Measurements from ENCODE around the gene CD82. TPM values are rescaled to one million over a fixed set of nuclear protein-coding genes. Genes with fewer than 3 reads are reported as not detected.

CD82 gene
- total RNA-seq, 2 experiments from 2014 or later = 243 to 277 TPM

DNA sequence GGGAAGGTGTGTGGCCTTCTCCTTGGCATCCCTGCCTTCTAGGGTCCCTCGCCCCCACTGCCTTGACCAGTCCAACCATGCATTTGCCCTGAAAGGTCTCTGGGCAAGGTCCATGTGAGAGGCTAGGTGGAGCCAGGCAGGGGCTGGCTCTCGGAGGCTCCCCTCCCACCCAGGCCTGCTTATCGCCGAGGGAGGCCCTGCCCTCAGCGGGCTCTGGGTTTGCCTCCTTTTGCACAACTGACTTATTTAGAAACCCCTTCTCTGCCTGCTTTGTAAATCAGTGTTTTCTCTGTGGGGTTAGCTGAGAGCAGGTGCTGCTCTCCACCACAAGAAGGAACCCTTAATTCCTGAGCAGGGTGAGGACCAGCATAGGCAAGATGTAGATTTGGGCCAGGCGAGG lies 47.7 kb downstream of the CD82 start:
- DNase-seq = no peak
- ChIA-PET CTCF (interaction anchor here (0.9 to 16.5 kb wide), 4 partner anchors 9 to 162 kb away, joined by 4 to 576 read pairs (median 9); partner anchors contain the start of gene CD82), POLR2A (interaction anchor here (1.3 to 3.5 kb wide), 3 partner anchors 11 to 44 kb away, joined by 3 to 14 read pairs (median 8); no protein-coding TSS in a partner anchor)
- Mint-ChIP-seq H3K27ac (peak overlapping the region; percentile 60), H3K4me1 (ENCODE audit: low read depth) (peaks cover 67% of the 10 kb centered on the region), H3K4me3 (no peak overlapping the region), H3K27me3 (no peaks in the 10 kb centered on the region), H3K9me3 (no peaks in the 10 kb centered on the region), H3K36me3 (peaks cover 52% of the 10 kb centered on the region)
- intact Hi-C loops (cut with micrococcal nuclease) = loop anchor here (2.0 kb wide), 2 partner anchors 38 to 48 kb away; partner anchors contain the start of gene CD82

DNA sequence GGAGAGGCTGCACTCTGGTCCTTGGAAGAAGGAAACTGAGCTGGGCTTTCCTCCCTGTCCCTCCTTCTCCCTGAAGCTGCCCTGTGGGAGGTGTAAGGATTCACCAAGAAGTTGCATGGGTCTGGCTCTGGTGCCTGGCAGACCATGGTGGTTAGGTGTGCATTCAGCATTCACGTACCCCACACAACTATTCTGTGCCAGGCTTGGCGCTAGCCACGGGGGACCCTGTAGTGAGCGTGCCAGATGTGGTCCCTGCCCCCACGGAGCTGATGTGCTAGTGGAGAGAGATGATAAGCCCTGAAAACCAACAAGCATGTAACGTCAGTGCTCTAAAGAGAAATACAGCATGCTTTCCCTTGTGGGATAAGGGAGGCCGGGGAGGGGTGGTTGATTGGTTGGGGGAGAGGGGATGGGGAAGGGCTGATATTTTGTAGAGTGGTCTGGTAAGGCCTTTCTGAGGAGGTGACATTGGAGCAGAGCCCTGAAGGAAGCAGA lies 48.9 kb downstream of the CD82 start:
- H3K36me3 Mint-ChIP-seq = peaks cover 54% of the 10 kb centered on the region
- ChIA-PET POLR2A (no interaction called here), CTCF (interaction anchor here (0.6 to 16.5 kb wide), 6 partner anchors 11 to 297 kb away, joined by 4 to 576 read pairs (median 4); partner anchors contain the start of gene CD82)
- intact Hi-C loops (cut with micrococcal nuclease) = no loop called here
- peak overlapping the region; percentile 62 for H3K27ac Mint-ChIP-seq
- H3K4me3 Mint-ChIP-seq = no peak overlapping the region
- peaks cover 55% of the 10 kb centered on the region for H3K4me1 Mint-ChIP-seq (ENCODE audit: low read depth)
- no peaks in the 10 kb centered on the region for H3K9me3 Mint-ChIP-seq
- no peaks in the 10 kb centered on the region for H3K27me3 Mint-ChIP-seq
- no peak for DNase-seq

- H3K4me3 Mint-ChIP-seq = no peak overlapping the region
- CTCF ChIA-PET = interaction anchor here (1.1 to 16.5 kb wide), 4 partner anchors 12 to 296 kb away, joined by 5 to 576 read pairs (median 16); partner anchors contain the start of gene CD82
- intact Hi-C loops (cut with micrococcal nuclease) = loop anchor here (5.0 kb wide), 1 partner anchor 277 kb away; no protein-coding TSS in a partner anchor
- peak overlapping the region; percentile 19 for H3K27ac Mint-ChIP-seq
- no peaks in the 10 kb centered on the region for H3K9me3 Mint-ChIP-seq
- DNase-seq = no peak
- H3K27me3 Mint-ChIP-seq = no peaks in the 10 kb centered on the region
- H3K36me3 Mint-ChIP-seq = peaks cover 47% of the 10 kb centered on the region
- peaks cover 46% of the 10 kb centered on the region for H3K4me1 Mint-ChIP-seq (ENCODE audit: low read depth)
- POLR2A ChIA-PET = no interaction called here
These were observed 49.7 kb downstream of the CD82 start for GRCh38 chr11:44615041-44615755.

DNA sequence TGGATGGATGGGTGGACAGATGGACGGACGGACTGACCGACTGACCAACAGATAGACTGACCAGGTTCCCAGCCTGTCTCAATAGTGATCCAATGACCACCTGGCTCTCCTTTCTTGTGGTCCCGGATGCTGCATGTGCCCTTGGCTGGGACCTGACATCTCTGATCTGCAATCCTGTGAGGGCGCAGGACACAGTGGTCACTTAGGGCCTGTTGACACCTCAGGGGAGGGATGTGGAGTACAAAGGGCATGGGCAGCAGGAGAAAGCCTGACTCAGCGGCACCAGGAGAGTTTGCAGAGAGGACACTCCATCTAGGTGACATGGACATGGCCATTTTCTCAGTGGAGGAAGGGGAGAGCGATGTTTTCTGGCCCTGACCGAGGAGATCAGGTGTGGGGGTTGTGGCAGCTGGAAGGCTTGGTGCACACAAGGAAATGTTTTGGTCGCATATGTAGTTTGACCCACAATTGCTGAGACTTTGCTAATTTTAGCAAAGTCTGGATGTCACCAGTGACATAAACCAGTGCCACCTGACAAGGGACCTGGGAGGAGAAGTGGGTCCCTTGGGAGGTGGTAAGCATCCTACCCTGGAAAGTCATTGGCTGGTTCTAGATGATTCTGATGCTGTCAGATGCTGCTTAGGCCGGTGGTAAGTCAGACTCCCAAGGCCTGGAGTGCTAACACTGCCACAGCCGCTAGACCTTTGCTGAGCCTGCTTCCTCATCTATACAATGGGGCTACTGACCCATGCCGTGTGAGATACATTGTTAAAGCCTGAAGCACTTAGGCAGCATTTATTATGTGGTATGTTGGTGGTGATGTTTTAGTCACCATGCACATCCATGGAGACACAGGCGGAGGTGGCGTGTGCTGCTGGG lies 50.7 kb downstream of the CD82 start:
- peaks cover 47% of the 10 kb centered on the region for H3K4me1 Mint-ChIP-seq (ENCODE audit: low read depth)
- H3K27me3 Mint-ChIP-seq = no peaks in the 10 kb centered on the region
- POLR2A ChIA-PET = no interaction called here
- no peak overlapping the region for H3K4me3 Mint-ChIP-seq
- CTCF ChIA-PET = interaction anchor here (0.6 to 16.5 kb wide), 33 partner anchors 9 to 338 kb away, joined by 3 to 576 read pairs (median 5); partner anchors contain the start of gene CD82
- H3K9me3 Mint-ChIP-seq = no peaks in the 10 kb centered on the region
- peak; percentile 6 for DNase-seq
- H3K36me3 Mint-ChIP-seq = peaks cover 52% of the 10 kb centered on the region
- peak overlapping the region; percentile 19 for H3K27ac Mint-ChIP-seq
- intact Hi-C loops (cut with micrococcal nuclease) = loop anchor here (5.0 kb wide), 1 partner anchor 276 kb away; no protein-coding TSS in a partner anchor

GRCh38 chr11:44617671-44618461 lies 52.4 kb downstream of the CD82 start:
- peaks cover 48% of the 10 kb centered on the region for H3K4me1 Mint-ChIP-seq (ENCODE audit: low read depth)
- peaks cover 51% of the 10 kb centered on the region for H3K36me3 Mint-ChIP-seq
- CTCF ChIA-PET = interaction anchor here (0.8 to 16.5 kb wide), 35 partner anchors 9 to 340 kb away, joined by 3 to 576 read pairs (median 5); partner anchors contain the start of gene CD82
- no peak overlapping the region for H3K27ac Mint-ChIP-seq
- H3K27me3 Mint-ChIP-seq = no peaks in the 10 kb centered on the region
- H3K9me3 Mint-ChIP-seq = no peaks in the 10 kb centered on the region
- no peak for DNase-seq
- no peak overlapping the region for H3K4me3 Mint-ChIP-seq
- POLR2A ChIA-PET = no interaction called here
- intact Hi-C loops (cut with micrococcal nuclease) = loop anchor here (1.0 to 5.0 kb wide), 2 partner anchors 61 to 274 kb away; no protein-coding TSS in a partner anchor

GRCh38 chr11:44618561-44619425 lies 53.3 kb downstream of the CD82 start:
- no peak for DNase-seq

GRCh38 chr11:44620328-44620725 lies 54.9 kb downstream of the CD82 start:
- H3K4me3 Mint-ChIP-seq = no peak overlapping the region
- H3K4me1 Mint-ChIP-seq (ENCODE audit: low read depth) = peaks cover 41% of the 10 kb centered on the region
- no peak for DNase-seq
- CTCF ChIA-PET = interaction anchor here (0.6 to 16.5 kb wide), 12 partner anchors 8 to 291 kb away, joined by 3 to 576 read pairs (median 4); partner anchors contain the start of gene CD82
- no peak overlapping the region for H3K27ac Mint-ChIP-seq
- no peaks in the 10 kb centered on the region for H3K9me3 Mint-ChIP-seq
- POLR2A ChIA-PET = no interaction called here
- intact Hi-C loops (cut with micrococcal nuclease) = no loop called here
- H3K36me3 Mint-ChIP-seq = peaks cover 37% of the 10 kb centered on the region
- H3K27me3 Mint-ChIP-seq = no peaks in the 10 kb centered on the region

More at GRCh38 chr11:44618561-44619425, 53.3 kb downstream of the CD82 start:
- peaks cover 47% of the 10 kb centered on the region for H3K4me1 Mint-ChIP-seq (ENCODE audit: low read depth)
- H3K36me3 Mint-ChIP-seq = peaks cover 47% of the 10 kb centered on the region
- ChIA-PET CTCF (interaction anchor here (0.7 to 16.5 kb wide), 9 partner anchors 9 to 834 kb away, joined by 3 to 576 read pairs (median 6); partner anchors contain the start of gene CD82), POLR2A (no interaction called here)
- no peaks in the 10 kb centered on the region for H3K9me3 Mint-ChIP-seq
- H3K4me3 Mint-ChIP-seq = no peak overlapping the region
- no peak overlapping the region for H3K27ac Mint-ChIP-seq
- no peaks in the 10 kb centered on the region for H3K27me3 Mint-ChIP-seq
- intact Hi-C loops (cut with micrococcal nuclease) = loop anchor here (5.0 kb wide), 1 partner anchor 274 kb away; no protein-coding TSS in a partner anchor

DNA sequence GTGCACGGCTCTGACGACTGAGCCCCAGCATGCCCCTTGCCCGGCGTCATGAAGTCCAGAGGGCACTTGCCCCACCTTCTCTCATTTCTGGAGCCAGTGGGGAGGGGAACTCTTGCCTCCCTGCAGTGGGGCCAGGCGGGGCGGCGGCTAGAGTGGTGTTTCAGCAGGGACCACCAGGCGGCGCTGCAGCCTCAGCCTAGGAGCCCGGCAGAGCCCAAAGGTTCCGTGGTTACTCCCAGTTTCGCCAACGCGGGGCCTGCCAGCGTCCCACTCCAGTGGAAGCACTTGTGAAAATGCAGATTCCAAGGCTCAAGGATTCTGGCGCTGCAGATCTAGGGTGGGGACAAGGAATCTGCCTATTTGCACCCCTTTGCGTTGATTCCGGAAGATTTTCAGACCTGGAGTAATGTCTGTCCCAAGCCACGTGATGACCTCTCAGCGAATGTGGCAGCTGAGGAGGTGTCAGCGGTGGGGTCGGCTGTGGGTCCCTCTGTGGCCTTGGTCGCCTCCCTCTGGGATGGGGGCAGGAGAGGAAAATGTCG lies 55.7 kb downstream of the CD82 start:
- DNase-seq = peak; percentile 75
- H3K4me1 Mint-ChIP-seq (ENCODE audit: low read depth) = peaks cover 36% of the 10 kb centered on the region
- no peaks in the 10 kb centered on the region for H3K9me3 Mint-ChIP-seq
- H3K27ac Mint-ChIP-seq = peak overlapping the region; percentile 9
- H3K36me3 Mint-ChIP-seq = peaks cover 29% of the 10 kb centered on the region
- H3K4me3 Mint-ChIP-seq = no peak overlapping the region
- CTCF ChIA-PET = interaction anchor here (0.7 to 16.5 kb wide), 14 partner anchors 9 to 290 kb away, joined by 3 to 576 read pairs (median 4); partner anchors contain the start of gene CD82
- intact Hi-C loops (cut with micrococcal nuclease) = loop anchor here (1.0 kb wide), 1 partner anchor 290 kb away; no protein-coding TSS in a partner anchor
- POLR2A ChIA-PET = no interaction called here
- no peaks in the 10 kb centered on the region for H3K27me3 Mint-ChIP-seq

DNA sequence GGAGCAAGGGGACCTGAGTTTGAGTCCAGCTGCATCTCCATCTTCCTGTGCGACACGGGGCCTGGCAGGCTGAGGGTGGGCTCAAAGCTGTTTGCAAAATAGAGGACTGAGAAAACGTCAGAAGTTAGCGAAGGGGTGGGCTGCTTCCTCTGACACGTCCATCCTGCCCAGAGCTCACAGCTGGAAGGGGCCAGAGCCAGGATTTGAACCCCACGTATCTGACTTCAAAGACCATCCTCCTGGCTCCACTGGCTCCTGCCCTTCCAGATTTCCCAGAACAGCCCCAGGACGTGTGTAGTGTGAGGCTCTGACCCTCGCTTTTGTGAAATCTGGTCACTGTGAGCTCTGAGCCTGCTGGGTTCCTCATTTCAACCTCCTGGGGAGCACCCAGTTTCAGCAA lies 56.3 kb downstream of the CD82 start:
- ChIA-PET CTCF (interaction anchor here (0.8 to 16.5 kb wide), 11 partner anchors 9 to 289 kb away, joined by 3 to 576 read pairs (median 4); partner anchors contain the start of gene CD82), POLR2A (interaction anchor here (0.6 to 1.6 kb wide), 3 partner anchors 53 to 104 kb away, joined by 3 to 5 read pairs (median 3); no protein-coding TSS in a partner anchor)
- peaks cover 36% of the 10 kb centered on the region for H3K4me1 Mint-ChIP-seq (ENCODE audit: low read depth)
- H3K27ac Mint-ChIP-seq = peak overlapping the region; percentile 9
- H3K27me3 Mint-ChIP-seq = no peaks in the 10 kb centered on the region
- no peak overlapping the region for H3K4me3 Mint-ChIP-seq
- H3K9me3 Mint-ChIP-seq = peaks cover 3% of the 10 kb centered on the region
- peaks cover 27% of the 10 kb centered on the region for H3K36me3 Mint-ChIP-seq
- intact Hi-C loops (cut with micrococcal nuclease) = loop anchor here (1.0 kb wide), 1 partner anchor 290 kb away; no protein-coding TSS in a partner anchor
- no peak for DNase-seq

- H3K27me3 Mint-ChIP-seq = no peaks in the 10 kb centered on the region
- H3K4me1 Mint-ChIP-seq (ENCODE audit: low read depth) = peaks cover 36% of the 10 kb centered on the region
- ChIA-PET POLR2A (interaction anchor here (0.6 to 1.6 kb wide), 3 partner anchors 54 to 104 kb away, joined by 3 to 5 read pairs (median 3); no protein-coding TSS in a partner anchor), CTCF (interaction anchor here (0.8 to 16.5 kb wide), 11 partner anchors 10 to 289 kb away, joined by 3 to 576 read pairs (median 4); partner anchors contain the start of gene CD82)
- no peak for DNase-seq
- peaks cover 3% of the 10 kb centered on the region for H3K9me3 Mint-ChIP-seq
- H3K36me3 Mint-ChIP-seq = peaks cover 25% of the 10 kb centered on the region
- intact Hi-C loops (cut with micrococcal nuclease) = no loop called here
- no peak overlapping the region for H3K27ac Mint-ChIP-seq
- no peak overlapping the region for H3K4me3 Mint-ChIP-seq
These were observed 56.8 kb downstream of the CD82 start for GRCh38 chr11:44622190-44622650.

Measured in activated CD4-positive, alpha-beta memory T cell treated with anti-CD3 and anti-CD28 coated beads for 36 hours (primary cell).